ENCODE results near the gene CEBPG. TPM values are rescaled to one million over a fixed set of nuclear protein-coding genes. Genes with fewer than 3 reads are reported as not detected.

CEBPG gene
- total RNA-seq, 1 experiment from 2014 or later = 39.5 TPM

DNA sequence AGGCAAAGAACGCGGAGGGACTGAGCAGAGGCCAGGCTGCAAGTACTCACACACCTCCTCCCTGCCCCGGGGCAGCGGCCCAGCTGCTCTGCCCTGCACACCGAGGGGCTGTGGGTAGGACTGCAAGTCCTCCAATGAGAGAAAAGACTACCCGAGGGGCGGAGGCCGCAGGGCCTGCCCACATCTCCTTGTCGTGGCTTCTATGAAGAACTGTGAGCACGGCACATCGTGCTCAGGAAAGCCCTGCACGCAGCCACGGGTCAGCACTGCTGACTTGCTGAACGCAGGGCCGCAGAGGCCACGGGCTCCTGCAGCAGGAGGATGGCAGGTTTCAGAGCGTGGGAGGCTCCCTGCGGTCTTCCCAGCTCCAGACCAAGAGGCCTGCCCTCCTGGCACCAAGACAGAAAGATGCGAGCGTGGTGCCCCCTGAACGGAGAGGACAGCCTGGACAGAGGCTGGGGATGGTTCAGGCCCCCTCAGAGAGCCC is 37.4 kb downstream of the CEBPG start:
- peaks cover under 1% of the 10 kb centered on the region for H3K4me1 Mint-ChIP-seq (ENCODE audit: low read depth, unreplicated experiment)
- CTCF ChIA-PET = no interaction called here
- no peaks in the 10 kb centered on the region for H3K9me3 Mint-ChIP-seq (ENCODE audit: low read depth, unreplicated experiment)
- DNase-seq = no peak
- BruUV-seq (replicated peaks) = no TSS peak
- H3K27ac Mint-ChIP-seq (ENCODE audit: unreplicated experiment) = no peak overlapping the region
- TF ChIP-seq, protein P1, sequence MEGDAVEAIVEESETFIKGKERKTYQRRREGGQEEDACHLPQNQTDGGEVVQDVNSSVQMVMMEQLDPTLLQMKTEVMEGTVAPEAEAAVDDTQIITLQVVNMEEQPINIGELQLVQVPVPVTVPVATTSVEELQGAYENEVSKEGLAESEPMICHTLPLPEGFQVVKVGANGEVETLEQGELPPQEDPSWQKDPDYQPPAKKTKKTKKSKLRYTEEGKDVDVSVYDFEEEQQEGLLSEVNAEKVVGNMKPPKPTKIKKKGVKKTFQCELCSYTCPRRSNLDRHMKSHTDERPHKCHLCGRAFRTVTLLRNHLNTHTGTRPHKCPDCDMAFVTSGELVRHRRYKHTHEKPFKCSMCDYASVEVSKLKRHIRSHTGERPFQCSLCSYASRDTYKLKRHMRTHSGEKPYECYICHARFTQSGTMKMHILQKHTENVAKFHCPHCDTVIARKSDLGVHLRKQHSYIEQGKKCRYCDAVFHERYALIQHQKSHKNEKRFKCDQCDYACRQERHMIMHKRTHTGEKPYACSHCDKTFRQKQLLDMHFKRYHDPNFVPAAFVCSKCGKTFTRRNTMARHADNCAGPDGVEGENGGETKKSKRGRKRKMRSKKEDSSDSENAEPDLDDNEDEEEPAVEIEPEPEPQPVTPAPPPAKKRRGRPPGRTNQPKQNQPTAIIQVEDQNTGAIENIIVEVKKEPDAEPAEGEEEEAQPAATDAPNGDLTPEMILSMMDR (IDR thresholded peaks at IDR 0.05; ENCODE audit: unreplicated experiment) = no peak
- no peaks in the 10 kb centered on the region for H3K27me3 Mint-ChIP-seq (ENCODE audit: unreplicated experiment)
- no peaks in the 10 kb centered on the region for H3K36me3 Mint-ChIP-seq (ENCODE audit: insufficient read depth, unreplicated experiment)
- intact Hi-C loops (cut with micrococcal nuclease; ENCODE audit: unreplicated experiment) = no loop called here
- no peak overlapping the region for H3K4me3 Mint-ChIP-seq (ENCODE audit: low read depth, unreplicated experiment)

DNA sequence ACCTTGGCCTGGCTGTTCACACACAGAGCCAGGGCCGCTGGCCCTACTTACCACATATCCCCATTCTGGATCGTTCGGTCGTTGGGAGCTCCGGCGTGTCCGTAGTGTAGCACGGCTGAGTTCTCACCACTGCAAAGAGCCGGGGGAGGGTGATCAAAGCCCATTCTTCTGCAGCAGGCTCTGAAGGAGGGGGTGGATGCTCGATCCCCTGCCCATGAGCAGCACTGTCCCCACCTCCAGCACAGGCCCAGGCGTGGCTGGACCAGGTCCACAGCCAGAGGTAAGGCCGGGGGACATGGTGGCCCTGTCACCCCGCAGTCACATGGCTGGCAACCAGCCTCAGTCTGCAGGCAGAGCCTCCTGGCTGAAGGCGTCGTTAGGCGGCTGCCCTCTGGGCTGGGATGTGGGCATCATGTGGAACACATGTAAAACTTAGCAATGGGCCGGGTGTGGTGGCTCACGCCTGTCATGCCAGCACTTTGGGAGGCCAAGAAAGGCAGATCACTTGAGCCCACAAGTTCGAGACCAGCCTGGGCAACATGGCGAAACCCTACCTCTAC is 38.2 kb downstream of the CEBPG start:
- peaks cover 8% of the 10 kb centered on the region for H3K4me1 Mint-ChIP-seq (ENCODE audit: low read depth, unreplicated experiment)
- CTCF ChIA-PET = no interaction called here
- H3K9me3 Mint-ChIP-seq (ENCODE audit: low read depth, unreplicated experiment) = no peaks in the 10 kb centered on the region
- H3K4me3 Mint-ChIP-seq (ENCODE audit: low read depth, unreplicated experiment) = no peak overlapping the region
- BruUV-seq (replicated peaks) = no TSS peak
- no peak overlapping the region for H3K27ac Mint-ChIP-seq (ENCODE audit: unreplicated experiment)
- H3K36me3 Mint-ChIP-seq (ENCODE audit: insufficient read depth, unreplicated experiment) = peaks cover 3% of the 10 kb centered on the region
- H3K27me3 Mint-ChIP-seq (ENCODE audit: unreplicated experiment) = no peaks in the 10 kb centered on the region
- no peak for DNase-seq
- intact Hi-C loops (cut with micrococcal nuclease; ENCODE audit: unreplicated experiment) = no loop called here
- TF ChIP-seq, protein P1 (IDR thresholded peaks at IDR 0.05; ENCODE audit: unreplicated experiment) = no peak

DNA sequence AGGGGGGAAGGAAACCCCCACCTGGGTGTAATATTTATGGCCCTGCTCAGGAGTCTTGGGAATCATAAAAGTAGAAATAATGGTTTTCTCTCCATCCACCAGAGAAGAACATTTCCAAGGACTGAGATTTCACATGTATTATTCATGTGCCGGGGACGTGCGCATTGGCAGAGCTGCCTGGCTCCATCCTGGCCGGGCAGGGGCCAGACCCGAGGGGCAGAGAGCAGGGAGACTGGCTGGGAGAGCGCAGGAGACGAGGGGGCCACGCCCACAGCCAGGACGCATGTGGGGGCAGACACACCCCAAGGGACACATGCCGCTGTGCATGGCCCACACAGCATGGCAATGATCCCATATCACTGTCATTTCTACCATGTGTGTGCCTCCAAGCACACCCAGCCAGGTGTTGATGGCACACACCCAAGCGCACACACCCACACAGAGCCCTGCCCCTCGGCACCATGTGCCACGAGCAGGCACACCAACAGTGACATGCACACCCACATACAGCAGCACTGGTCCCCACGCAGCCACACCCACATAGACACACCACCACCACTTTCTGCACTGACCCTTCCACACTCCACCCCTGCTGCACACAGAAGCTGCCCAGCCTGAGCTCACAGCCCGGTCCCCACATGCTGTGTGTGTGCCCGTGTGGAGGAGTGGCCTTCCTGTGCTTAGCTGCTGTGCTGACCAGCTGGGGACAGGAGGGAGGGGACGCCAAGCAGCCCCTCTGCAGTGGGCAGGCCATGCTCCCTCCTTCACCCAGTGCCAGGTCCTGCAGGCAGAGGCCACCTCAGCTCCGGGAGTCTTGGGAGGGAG is 39.3 kb downstream of the CEBPG start:
- no peaks in the 10 kb centered on the region for H3K27me3 Mint-ChIP-seq (ENCODE audit: unreplicated experiment)
- H3K9me3 Mint-ChIP-seq (ENCODE audit: low read depth, unreplicated experiment) = no peaks in the 10 kb centered on the region
- H3K4me3 Mint-ChIP-seq (ENCODE audit: low read depth, unreplicated experiment) = no peak overlapping the region
- BruUV-seq (replicated peaks) = no TSS peak
- intact Hi-C loops (cut with micrococcal nuclease; ENCODE audit: unreplicated experiment) = no loop called here
- TF ChIP-seq, protein P1 (IDR thresholded peaks at IDR 0.05; ENCODE audit: unreplicated experiment) = no peak
- no peak overlapping the region for H3K27ac Mint-ChIP-seq (ENCODE audit: unreplicated experiment)
- H3K36me3 Mint-ChIP-seq (ENCODE audit: insufficient read depth, unreplicated experiment) = peaks cover 3% of the 10 kb centered on the region
- peaks cover 8% of the 10 kb centered on the region for H3K4me1 Mint-ChIP-seq (ENCODE audit: low read depth, unreplicated experiment)
- CTCF ChIA-PET = no interaction called here
- DNase-seq = no peak

DNA sequence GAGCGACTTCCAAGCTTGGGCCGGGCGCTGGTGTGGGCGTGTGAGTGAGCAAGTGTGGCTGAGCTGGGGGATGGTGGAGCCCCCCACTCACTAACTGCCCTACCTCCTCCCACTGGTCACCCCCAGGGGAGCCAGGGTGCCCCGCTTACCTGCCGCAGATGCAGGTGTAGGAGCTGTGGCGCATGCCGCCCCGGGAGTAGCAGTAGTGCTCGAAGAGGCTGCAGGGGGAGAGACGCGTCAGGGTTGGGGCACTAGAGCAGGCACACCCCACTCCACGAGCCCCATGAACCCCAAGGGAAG is 39.9 kb downstream of the CEBPG start:
- CTCF ChIA-PET = no interaction called here
- no peaks in the 10 kb centered on the region for H3K27me3 Mint-ChIP-seq (ENCODE audit: unreplicated experiment)
- no peak overlapping the region for H3K4me3 Mint-ChIP-seq (ENCODE audit: low read depth, unreplicated experiment)
- peaks cover 8% of the 10 kb centered on the region for H3K4me1 Mint-ChIP-seq (ENCODE audit: low read depth, unreplicated experiment)
- no peak for DNase-seq
- H3K27ac Mint-ChIP-seq (ENCODE audit: unreplicated experiment) = no peak overlapping the region
- H3K36me3 Mint-ChIP-seq (ENCODE audit: insufficient read depth, unreplicated experiment) = peaks cover 3% of the 10 kb centered on the region
- intact Hi-C loops (cut with micrococcal nuclease; ENCODE audit: unreplicated experiment) = no loop called here
- no peaks in the 10 kb centered on the region for H3K9me3 Mint-ChIP-seq (ENCODE audit: low read depth, unreplicated experiment)
- TF ChIP-seq, protein P1 (IDR thresholded peaks at IDR 0.05; ENCODE audit: unreplicated experiment) = no peak
- BruUV-seq (replicated peaks) = no TSS peak

Data from Calu3 (cell line).